GM19099 (cell line): ENCODE measurements around the gene SEMA3G.

Experiments
- POLR2A ChIP-seq: IDR thresholded peaks from 3 replicates; pipeline ENCODE4 v1.6.1; 2011; ENCODE audit warnings: low read depth; ENCODE audit not compliant: insufficient read length; ENCODE audit errors: extremely low read depth

Gene SEMA3G

DNA sequence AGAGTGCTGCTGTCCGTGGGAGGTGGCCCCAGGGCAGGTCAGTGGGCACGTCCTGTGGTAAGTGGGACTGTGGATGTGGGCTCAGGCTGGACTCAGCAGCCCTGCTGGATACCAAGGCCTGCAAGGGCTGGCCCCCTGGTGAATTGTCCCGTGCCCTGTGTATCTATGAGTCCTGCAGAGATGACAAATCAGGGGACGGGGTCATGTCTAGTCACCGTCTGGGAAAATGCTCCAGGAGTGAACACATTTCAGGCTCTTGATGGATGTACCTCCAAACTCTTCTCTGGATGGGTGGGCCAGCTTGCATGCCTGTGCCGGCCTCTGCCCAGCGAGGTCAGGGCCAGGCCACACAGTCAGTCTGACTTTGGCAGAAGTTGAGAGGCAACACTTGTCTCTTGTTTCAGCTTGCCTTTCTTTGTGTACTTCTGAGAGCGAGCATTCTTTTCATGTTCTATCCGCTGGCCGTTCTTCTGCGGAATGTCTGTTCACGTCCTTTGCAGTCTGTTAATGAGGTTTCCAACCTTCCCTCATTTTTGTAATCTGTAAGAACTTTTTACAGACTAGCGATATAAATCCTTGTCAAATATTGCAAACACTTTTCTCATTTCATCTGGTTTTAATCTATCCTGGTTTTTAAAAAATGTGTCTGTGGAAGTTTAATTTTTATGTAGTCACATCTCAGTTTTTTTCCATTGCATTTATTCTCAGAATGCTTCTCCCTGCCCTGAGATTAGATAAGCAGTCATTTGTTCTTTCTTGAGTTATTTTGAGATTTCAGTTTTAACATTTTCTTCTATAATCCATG is 38.9 kb upstream of the SEMA3G start:
- TF ChIP-seq POLR2A = no peak

DNA sequence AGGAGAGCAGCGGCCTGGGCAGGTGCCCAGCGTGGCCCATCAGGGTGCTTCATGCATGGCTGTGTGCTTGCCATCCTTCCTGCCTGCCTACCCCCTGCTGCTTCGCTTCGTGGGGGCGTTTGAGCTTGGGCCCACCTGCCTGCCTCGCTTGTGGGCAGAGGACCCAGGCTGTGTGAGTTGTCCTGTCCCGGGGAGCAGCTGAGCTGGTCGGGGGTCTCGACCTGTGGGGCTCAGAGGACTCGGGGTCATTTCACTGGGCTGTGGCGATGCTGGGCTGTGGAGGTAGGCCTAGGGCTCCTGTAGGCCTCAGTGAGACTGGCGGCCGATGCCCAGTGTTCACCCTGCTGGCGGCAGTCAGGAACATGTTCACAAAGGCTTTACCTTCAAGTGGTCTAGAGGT is 38.2 kb upstream of the SEMA3G start:
- TF ChIP-seq POLR2A = no peak

DNA sequence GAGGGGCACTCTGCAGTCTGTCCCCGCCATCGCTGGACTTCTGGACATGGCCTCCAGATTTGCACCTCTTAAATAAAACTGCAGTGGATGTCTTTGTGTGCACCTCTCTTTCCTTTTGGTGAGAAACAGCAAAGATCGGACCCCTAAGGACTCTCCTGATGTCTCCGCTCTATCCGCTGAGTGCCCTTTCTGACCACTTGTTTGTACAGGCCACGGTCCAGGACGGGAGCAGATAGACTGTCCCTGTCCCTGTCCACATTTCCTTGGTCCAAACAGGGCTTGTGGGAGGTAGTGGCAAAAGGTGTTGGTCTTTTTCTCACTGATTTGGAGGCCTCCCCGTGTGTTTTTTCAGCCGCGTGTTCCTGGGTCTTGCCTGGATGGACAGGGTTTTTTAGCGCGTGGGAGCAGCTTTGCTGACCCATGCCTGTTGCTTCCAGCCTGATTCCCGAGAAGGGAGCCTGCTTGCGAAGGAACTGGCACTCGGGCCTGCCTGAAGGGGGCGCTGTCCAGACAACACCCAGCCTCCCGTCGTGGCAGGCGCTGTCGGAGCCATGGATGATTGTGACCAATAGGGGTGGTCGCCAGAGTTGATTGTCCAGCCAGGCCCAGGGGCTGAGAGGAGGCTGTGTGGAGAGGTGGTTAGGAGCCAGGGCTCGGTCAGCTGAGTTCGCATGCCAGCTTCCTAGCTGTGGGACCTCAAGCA is 37.1 kb upstream of the SEMA3G start:
- TF ChIP-seq POLR2A = no peak

DNA sequence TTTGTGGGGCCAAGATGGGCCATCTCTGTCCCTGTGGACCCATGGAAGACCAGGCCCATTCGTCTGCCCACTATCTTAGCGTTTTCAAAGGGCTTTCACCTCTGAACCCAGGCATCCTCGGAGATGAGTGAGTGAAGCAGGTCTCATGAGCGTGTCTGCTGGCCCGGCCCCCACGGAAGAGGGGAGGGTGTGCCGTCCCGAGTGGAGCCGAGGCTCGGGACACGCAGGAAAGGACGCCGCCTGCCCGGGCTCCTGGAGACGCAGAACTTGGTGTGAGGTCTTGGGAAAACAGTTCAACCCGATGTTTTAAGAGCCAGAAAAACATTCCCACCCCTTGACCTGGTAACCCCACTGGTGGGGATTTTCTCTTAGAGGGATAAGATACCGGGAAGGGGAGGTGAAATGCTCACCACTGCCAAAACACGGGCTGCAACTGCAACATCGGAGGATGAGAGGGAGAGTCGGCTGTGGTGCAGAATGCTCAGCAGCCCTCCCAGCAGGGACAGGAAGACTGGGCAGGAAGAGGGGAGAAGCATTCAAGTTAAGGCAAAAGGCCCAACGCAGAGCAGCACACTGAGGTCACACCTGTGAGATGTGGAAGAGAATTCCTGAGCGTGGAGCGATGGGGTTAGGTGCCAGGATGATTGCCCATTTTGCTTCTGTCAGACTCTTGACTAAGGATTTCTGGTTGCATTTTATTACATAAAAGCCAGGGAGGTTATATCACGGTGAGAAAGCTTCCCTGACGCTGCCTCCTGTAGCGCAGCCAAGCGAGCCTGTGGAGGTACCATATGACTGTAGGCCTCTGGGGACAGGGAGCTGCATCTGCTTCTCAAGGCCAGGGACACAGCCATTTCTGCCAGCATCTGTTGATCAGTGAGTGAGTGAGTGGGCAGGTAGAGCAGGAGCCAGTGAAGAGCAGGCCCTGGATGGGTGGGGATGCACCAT is 36.1 kb upstream of the SEMA3G start:
- no peak for TF ChIP-seq POLR2A

DNA sequence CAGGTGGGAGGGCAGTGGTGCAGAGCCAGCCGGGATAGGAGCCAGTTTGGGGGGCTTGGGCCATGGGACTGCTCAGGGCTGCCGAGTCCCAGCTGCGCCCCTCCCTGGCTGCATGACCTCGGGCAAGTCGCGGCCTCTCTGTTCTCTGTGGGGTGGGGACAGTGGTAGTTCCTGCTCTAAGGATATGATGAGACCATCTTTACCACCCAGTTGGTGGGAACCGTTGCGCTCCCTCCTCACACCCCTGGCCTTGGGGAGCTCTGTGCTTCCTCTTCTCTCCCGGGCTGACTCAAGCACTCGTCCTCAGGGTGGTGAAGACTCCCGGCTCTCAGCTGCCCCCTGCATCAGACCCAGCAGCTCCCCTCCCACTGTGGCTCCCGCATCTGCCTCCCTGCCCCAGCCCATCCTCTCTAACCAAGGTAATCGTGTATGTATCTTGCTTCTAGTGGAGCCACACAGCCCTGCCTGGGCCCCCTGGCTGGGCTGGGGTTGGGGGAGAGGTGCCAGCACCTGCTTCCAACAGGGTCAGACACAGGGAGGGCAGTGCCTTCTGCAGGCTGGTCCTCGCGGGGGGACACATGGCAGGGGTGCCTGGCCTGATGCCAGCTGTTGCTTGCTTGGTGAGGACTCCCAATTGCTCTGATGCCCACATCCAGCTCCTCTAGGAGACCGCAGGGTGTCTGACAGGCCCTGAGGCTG is 35.1 kb upstream of the SEMA3G start:
- TF ChIP-seq POLR2A = no peak

DNA sequence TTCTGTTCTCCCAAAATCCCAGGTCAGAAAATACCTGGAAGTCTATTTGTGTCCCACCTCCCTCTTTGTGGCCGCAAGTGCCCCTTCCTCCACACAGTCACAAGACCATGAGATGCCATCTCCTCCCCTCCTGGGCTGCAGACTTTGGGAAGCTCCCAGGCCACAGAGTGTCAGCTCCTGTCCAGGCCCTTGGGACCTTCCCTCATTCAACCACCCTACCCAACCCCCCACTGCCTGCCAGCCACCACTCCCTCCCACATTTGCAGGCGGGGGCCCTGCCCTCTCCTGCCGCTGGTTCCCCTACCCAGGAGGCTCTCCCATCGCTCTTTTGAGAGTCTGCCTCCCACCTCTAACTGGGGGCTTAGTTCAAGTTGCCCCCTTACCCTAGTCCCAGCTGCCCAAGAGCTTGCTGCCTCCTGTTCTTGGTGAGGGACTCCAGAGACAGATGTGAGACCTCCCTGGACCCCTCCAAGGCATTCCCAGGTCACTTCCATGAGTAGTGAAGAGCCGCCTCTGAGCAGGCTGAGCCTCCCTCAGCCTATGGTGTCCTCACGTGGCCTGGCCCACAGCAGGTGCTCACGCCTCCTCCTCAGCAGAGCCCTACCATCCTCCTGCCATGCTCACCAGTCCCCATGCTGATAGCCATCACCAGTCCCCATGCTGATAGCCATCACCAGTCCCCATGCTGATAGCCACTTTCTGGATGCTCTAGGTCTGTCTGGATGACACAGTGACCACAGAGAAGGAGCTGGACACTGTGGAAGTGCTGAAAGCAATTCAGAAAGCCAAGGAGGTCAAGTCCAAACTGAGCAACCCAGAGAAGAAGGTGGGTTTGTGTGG is 34.4 kb upstream of the SEMA3G start:
- TF ChIP-seq POLR2A = no peak

DNA sequence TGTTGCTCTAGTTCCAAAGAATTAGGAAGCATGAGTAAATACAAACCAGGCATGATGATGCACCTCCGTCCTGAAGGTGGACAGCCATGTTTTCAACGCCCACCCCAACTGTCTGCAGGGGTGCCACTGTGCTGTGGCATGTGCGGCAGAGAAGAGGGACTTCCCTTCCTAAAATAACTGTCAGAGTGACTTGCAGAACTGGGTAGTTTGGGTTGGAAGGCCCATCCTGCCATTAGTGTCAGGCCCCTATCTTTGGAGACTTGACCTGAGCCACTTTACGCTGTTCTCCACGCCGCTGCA is 32.8 kb upstream of the SEMA3G start:
- no peak for TF ChIP-seq POLR2A

DNA sequence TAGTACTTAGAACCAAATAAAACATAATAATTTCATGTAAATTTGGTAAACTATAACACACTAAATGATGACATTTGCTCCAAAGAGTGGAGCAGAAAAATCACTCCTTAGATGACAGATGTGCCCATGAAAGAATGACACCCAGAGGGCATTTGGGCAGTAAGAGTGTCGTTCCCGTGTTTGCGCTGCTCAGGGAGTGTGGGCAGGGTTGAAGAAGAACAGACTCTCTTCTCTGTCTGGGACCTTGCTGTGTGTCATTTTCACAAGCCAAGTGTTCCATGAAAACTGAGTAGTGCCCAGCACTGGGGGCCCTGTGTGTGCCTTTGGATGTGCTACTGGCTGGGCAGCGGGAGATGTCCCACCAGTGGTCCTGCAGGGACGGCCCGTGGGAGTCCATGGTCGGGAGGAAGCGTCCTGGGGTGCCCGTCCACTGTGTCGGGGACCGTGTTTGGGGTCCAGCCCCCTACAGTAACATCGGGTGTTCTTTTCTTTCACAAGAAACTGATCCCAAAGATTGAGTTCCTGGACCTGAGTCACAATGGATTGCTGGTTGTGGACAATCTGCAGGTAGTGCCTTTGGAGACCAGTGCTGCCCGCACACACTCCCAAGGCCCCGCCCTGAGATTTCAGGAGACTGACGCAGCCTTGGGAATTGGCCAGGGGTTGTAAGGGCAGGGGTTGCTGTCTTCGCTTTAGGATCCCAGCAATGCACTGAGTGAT is 32.3 kb upstream of the SEMA3G start:
- TF ChIP-seq POLR2A = no peak

DNA sequence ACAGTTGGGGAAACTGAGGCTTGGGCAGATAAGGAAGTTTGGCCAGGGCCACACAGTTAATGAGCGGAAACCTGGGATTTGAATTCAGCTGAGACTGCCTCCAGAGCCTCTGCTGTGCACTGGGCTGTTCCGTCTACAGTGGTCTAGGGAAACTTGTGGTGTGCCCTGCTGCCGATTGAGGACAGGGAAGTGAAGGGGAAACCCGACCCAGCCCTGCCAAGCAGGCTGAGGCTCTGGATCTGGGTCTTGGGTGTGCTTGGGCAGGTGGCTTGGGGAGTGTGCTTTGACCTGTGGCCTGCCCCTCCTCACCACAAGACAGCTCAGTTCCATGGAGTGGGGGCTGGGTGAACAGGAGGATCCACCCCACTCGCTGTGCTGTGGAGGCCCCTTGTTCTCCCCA is 28.1 kb upstream of the SEMA3G start:
- TF ChIP-seq POLR2A = no peak

DNA sequence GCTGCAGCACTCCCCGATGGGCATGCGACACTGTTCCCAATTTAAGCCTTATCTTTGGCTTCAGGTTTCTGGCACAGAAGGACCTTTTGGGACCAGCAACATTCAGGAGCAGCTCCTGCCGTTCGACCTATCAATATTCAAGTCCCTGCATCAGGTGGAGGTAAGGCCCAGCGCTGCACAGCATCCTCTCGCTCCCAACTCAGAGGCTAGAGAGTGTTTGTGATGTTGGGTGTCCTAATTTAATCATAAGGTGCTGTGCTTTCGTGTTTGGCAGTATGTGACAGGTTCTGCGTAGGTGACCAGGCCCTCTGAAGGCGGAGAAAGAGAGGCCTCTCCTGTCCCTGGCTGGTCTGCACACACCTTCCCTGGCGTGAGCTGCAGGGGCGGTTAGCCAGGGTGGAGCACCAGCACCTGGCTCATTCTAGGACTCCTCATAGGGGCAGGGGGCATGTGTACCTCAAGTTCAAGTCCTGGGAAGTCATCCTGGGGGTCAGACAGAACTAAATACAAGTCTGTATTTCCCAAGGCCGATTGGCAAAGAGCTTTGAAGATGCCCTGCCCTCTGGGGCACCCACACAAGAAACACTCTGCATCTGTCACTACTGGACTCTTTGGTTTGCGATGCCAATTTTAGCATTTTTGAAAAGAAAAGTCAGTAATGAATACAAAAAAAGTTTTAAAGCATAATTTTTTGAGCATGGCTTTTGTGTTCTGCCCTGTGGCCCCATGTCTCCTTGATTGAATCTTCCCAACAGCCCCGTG is 27.5 kb upstream of the SEMA3G start:
- TF ChIP-seq POLR2A = no peak

DNA sequence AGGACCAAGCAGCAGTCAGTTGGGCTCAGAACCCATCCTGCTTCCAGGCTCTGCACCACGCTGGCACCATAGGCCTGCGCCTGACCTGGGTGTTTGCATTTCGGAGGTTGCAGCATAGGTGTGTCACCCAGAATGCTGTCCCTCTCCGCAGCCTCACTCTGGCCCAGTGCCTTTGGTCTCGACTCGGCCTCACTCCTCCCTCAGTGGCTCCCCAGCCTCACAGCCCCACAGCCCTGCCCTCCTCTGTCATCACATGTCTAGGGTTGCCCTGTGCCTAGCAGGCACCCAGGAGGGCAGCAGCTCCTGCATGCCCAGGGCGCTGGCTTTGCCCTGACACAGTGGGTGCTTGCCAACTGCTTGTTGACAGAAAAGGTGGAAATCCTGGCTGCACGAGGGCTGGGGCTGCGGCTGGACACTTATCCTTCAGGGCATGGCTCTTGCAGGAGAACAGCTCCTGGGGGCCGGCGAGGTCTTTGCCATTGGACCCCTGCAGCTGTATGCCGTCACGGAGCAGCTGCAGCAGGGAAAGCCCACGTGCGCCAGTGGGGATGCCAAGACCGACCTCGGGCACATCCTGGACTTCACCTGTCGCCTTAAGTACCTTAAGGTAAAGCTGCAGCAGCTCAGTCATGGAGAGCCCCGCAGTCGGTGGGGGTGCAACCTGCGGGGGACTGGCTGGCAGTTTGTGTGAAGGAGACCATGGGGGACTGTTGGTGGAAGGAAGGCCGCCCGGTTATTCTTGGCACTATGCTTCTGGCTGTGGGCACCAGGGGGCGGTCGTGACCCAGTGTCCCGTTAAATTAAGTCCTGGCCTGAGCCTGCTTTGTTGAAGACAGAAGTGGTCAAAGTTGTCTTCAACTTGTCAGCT is 26.7 kb upstream of the SEMA3G start:
- TF ChIP-seq POLR2A = no peak

DNA sequence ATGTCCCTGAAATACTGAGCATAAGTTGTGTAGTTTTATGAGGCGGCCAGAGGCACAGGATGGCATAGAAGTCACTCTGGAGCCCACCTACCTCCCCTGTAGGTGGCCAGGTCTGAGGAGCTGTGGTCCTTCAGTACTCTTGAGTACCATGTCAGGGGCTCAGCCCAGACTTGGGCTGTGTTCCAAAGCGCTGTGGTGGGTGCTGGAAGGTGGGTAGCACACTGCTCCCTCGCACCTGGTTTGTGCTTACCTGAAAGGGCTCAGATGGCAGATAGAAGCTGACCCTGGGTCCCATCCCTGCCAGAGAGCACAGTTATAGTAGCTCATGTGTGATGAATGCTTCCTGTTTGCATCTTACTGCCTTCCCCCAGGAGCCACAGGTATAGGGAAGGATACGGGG is 26.0 kb upstream of the SEMA3G start:
- TF ChIP-seq POLR2A = no peak
